GM12878 (cell line): ENCODE data around the gene MS4A7. TPM values are rescaled to one million over a fixed set of nuclear protein-coding genes. Genes with fewer than 3 reads are reported as not detected.
A peak's percentile ranks its signal among the peaks of the same experiment; 100 is the strongest.

Experiments
- CBX3 ChIP-seq: fragments of 200-600 bp; sonication (generic); IDR thresholded peaks from 2 replicates; pipeline ENCODE4 v1.6.1; 2016; ENCODE audit warnings: low read depth, borderline replicate concordance
- EGR1 ChIP-seq, 2 experiments: IDR thresholded peaks; 1 replicate in 1 of 2; 2 replicates in 1 of 2; pipeline ENCODE4 v1.6.1; 2011 to 2012; ENCODE audit warnings: low read depth in 2 of 2, low read length in 2 of 2, borderline replicate concordance in 1 of 2, mild to moderate bottlenecking in 1 of 2, moderate library complexity in 1 of 2
- EP300 ChIP-seq, 2 experiments: fragments of 150-350 bp in 1 of 2; IDR thresholded peaks; 2 replicates each; pipeline ENCODE4 v1.6.1; 2011 to 2012; ENCODE audit warnings: low read depth in 2 of 2, low read length in 2 of 2, borderline replicate concordance in 1 of 2, improper control_type of control experiment in 1 of 2, inconsistent platforms in 1 of 2; ENCODE audit not compliant: control insufficient read depth in 1 of 2
- ETV6 ChIP-seq, 2 experiments: fragments of 450-650 bp in 1 of 2; IDR thresholded peaks in 1 of 2; conservative IDR thresholded peaks in 1 of 2; 2 replicates each; pipeline ENCODE4 v1.6.1; 2014; ENCODE audit warnings: antibody characterized with exemption in 1 of 2, borderline replicate concordance in 1 of 2, low read depth in 1 of 2, mild to moderate bottlenecking in 1 of 2, moderate library complexity in 1 of 2
- HDGF ChIP-seq: fragments of 450-650 bp; IDR thresholded peaks from 2 replicates; pipeline ENCODE4 v1.6.1; 2016; ENCODE audit warnings: antibody characterized with exemption
- JUNB ChIP-seq: IDR thresholded peaks from 2 replicates; pipeline ENCODE4 v1.6.1; 2016; ENCODE audit warnings: antibody characterized with exemption, mild to moderate bottlenecking
- MEF2A ChIP-seq: IDR thresholded peaks from 2 replicates; pipeline ENCODE4 v1.6.1; 2011; ENCODE audit warnings: low read depth, mild to moderate bottlenecking, low read length, moderate library complexity; ENCODE audit not compliant: insufficient read depth
- NRF1 ChIP-seq: conservative IDR thresholded peaks from 2 replicates; pipeline ENCODE4 v1.6.1; 2011; ENCODE audit warnings: mild to moderate bottlenecking, low read depth, low read length, improper control_type of control experiment
- POU2F2 ChIP-seq: IDR thresholded peaks from 3 replicates; pipeline ENCODE4 v1.6.1; 2011; ENCODE audit warnings: low read depth, mild to moderate bottlenecking, low read length, borderline replicate concordance
- RCOR1 ChIP-seq: conservative IDR thresholded peaks from 2 replicates; pipeline ENCODE4 v1.6.1; 2012; ENCODE audit warnings: low read depth, low read length, improper control_type of control experiment
- ZSCAN29 ChIP-seq: fragments of 450-650 bp; IDR thresholded peaks from 2 replicates; pipeline ENCODE4 v1.6.1; 2017; ENCODE audit warnings: mild to moderate bottlenecking, moderate library complexity
- polyA plus RNA-seq, 11 experiments: library from polyadenylated mRNA; depleted of rRNA in 4 of 11; unstranded in 6 of 11; stranded (reverse) in 5 of 11; fragments of >200 nt; fragmentation: Nextera tagmentation in 4 of 11; fragmentation: Illumina TruSeq in 1 of 11; extraction: Ambion mirVana in 4 of 11; extraction: Trizol in 1 of 11; gene quantifications; 1 replicate in 1 of 11; 2 replicates in 10 of 11; pipeline versions ENCODE4 v1.2.1 to v1.2.3, GENCODE V29; 2011 to 2016; ENCODE audit warnings: inconsistent platforms in 2 of 11, missing spikeins in 2 of 11, low read depth in 1 of 11
- total RNA-seq, 4 experiments: library from RNA; depleted of rRNA in 3 of 4; stranded (reverse); fragments of >200 nt in 3 of 4; fragmentation: Illumina TruSeq in 1 of 4; extraction: Trizol in 1 of 4; gene quantifications; 2 replicates each; pipeline versions ENCODE4 v1.2.1 to v1.2.3, GENCODE V29; 2013 to 2021
- TF ChIP-seq, protein P1 (sequence below): fragments of 450-650 bp; IDR thresholded peaks from 2 replicates; pipeline ENCODE4 v1.6.1; 2017; ENCODE audit warnings: antibody characterized with exemption, mild to moderate bottlenecking, moderate library complexity
- TF ChIP-seq, protein P2 (sequence below): fragments of 450-650 bp; IDR thresholded peaks from 2 replicates; pipeline ENCODE4 v1.6.1; 2017; ENCODE audit warnings: mild to moderate bottlenecking, low read depth, inconsistent platforms; ENCODE audit not compliant: poor library complexity, severe bottlenecking
- TF ChIP-seq, protein P3 (sequence below): IDR thresholded peaks from 2 replicates; pipeline ENCODE4 v1.6.1; 2011; ENCODE audit warnings: low read depth, low read length, improper control_type of control experiment, borderline replicate concordance
- TF ChIP-seq, protein P4 (sequence below): IDR thresholded peaks from 2 replicates; pipeline ENCODE4 v1.6.1; 2011; ENCODE audit warnings: low read depth, mild to moderate bottlenecking, low read length, moderate library complexity, borderline replicate concordance; ENCODE audit errors: extremely low read depth
- TF ChIP-seq, protein P5 (sequence below): fragments of 150-350 bp; IDR thresholded peaks from 2 replicates; pipeline ENCODE4 v1.6.1; 2014; ENCODE audit warnings: mild to moderate bottlenecking, low read depth, low read length
- TF ChIP-seq, protein P6 (sequence below): fragments of 450-650 bp; formaldehyde crosslinking; IDR thresholded peaks from 2 replicates; pipeline ENCODE4 v1.4.0; 2020; ENCODE audit warnings: mild to moderate bottlenecking, moderate library complexity

MS4A7 gene
- total and polyA plus RNA-seq, 10 of the 15 experiments (the other 5 are each of a cell fraction or from before 2014, with no cell fraction given), result 1.7 to 17.0 (median 3.7) TPM

DNA sequence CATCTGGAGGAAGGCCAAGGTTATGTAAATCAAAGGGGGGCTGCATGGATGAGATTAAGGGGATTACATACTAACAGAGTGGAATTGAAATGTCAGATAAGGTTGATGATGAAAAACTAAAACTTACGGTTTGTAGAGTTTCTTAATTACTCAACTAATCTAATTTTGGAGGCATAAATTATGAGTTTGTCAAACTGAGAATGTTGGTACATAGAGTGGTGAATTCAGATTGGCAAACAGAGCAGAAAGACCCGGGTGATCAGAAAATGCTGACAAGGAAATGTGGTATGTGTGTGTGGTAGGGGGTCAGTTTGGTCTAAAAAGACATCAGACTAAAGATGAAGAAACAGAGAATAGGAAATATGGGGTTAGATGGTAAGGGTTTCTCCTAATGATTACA is 40.3 kb upstream of the MS4A7 start (continued):
- TF ChIP-seq, protein P1, sequence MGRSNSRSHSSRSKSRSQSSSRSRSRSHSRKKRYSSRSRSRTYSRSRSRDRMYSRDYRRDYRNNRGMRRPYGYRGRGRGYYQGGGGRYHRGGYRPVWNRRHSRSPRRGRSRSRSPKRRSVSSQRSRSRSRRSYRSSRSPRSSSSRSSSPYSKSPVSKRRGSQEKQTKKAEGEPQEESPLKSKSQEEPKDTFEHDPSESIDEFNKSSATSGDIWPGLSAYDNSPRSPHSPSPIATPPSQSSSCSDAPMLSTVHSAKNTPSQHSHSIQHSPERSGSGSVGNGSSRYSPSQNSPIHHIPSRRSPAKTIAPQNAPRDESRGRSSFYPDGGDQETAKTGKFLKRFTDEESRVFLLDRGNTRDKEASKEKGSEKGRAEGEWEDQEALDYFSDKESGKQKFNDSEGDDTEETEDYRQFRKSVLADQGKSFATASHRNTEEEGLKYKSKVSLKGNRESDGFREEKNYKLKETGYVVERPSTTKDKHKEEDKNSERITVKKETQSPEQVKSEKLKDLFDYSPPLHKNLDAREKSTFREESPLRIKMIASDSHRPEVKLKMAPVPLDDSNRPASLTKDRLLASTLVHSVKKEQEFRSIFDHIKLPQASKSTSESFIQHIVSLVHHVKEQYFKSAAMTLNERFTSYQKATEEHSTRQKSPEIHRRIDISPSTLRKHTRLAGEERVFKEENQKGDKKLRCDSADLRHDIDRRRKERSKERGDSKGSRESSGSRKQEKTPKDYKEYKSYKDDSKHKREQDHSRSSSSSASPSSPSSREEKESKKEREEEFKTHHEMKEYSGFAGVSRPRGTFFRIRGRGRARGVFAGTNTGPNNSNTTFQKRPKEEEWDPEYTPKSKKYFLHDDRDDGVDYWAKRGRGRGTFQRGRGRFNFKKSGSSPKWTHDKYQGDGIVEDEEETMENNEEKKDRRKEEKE, result no peak
- TF ChIP-seq, protein P2, sequence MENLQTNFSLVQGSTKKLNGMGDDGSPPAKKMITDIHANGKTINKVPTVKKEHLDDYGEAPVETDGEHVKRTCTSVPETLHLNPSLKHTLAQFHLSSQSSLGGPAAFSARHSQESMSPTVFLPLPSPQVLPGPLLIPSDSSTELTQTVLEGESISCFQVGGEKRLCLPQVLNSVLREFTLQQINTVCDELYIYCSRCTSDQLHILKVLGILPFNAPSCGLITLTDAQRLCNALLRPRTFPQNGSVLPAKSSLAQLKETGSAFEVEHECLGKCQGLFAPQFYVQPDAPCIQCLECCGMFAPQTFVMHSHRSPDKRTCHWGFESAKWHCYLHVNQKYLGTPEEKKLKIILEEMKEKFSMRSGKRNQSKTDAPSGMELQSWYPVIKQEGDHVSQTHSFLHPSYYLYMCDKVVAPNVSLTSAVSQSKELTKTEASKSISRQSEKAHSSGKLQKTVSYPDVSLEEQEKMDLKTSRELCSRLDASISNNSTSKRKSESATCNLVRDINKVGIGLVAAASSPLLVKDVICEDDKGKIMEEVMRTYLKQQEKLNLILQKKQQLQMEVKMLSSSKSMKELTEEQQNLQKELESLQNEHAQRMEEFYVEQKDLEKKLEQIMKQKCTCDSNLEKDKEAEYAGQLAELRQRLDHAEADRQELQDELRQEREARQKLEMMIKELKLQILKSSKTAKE, result no peak
- TF ChIP-seq, protein P3, sequence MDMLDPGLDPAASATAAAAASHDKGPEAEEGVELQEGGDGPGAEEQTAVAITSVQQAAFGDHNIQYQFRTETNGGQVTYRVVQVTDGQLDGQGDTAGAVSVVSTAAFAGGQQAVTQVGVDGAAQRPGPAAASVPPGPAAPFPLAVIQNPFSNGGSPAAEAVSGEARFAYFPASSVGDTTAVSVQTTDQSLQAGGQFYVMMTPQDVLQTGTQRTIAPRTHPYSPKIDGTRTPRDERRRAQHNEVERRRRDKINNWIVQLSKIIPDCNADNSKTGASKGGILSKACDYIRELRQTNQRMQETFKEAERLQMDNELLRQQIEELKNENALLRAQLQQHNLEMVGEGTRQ, result no peak
- TF ChIP-seq, protein P4, sequence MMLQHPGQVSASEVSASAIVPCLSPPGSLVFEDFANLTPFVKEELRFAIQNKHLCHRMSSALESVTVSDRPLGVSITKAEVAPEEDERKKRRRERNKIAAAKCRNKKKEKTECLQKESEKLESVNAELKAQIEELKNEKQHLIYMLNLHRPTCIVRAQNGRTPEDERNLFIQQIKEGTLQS, result no peak
- peak; percentile 32 to 51; a peak in 1 of 4 replicates for TF ChIP-seq EP300 (IDR thresholded peaks at IDR 0.05; ENCODE audit: borderline replicate concordance in 1 of 2, control insufficient read depth in 1 of 2, low read depth in 2 of 2, low read length in 2 of 2)
- TF ChIP-seq HDGF, result no peak
- TF ChIP-seq, protein P5, sequence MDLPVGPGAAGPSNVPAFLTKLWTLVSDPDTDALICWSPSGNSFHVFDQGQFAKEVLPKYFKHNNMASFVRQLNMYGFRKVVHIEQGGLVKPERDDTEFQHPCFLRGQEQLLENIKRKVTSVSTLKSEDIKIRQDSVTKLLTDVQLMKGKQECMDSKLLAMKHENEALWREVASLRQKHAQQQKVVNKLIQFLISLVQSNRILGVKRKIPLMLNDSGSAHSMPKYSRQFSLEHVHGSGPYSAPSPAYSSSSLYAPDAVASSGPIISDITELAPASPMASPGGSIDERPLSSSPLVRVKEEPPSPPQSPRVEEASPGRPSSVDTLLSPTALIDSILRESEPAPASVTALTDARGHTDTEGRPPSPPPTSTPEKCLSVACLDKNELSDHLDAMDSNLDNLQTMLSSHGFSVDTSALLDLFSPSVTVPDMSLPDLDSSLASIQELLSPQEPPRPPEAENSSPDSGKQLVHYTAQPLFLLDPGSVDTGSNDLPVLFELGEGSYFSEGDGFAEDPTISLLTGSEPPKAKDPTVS, result no peak
- TF ChIP-seq POU2F2, result no peak
- TF ChIP-seq EGR1 (IDR thresholded peaks at IDR 0.05; ENCODE audit: borderline replicate concordance in 1 of 2, low read depth in 2 of 2, low read length in 2 of 2), result no peak
- TF ChIP-seq MEF2A, result peak; percentile 93
- TF ChIP-seq, protein P6, sequence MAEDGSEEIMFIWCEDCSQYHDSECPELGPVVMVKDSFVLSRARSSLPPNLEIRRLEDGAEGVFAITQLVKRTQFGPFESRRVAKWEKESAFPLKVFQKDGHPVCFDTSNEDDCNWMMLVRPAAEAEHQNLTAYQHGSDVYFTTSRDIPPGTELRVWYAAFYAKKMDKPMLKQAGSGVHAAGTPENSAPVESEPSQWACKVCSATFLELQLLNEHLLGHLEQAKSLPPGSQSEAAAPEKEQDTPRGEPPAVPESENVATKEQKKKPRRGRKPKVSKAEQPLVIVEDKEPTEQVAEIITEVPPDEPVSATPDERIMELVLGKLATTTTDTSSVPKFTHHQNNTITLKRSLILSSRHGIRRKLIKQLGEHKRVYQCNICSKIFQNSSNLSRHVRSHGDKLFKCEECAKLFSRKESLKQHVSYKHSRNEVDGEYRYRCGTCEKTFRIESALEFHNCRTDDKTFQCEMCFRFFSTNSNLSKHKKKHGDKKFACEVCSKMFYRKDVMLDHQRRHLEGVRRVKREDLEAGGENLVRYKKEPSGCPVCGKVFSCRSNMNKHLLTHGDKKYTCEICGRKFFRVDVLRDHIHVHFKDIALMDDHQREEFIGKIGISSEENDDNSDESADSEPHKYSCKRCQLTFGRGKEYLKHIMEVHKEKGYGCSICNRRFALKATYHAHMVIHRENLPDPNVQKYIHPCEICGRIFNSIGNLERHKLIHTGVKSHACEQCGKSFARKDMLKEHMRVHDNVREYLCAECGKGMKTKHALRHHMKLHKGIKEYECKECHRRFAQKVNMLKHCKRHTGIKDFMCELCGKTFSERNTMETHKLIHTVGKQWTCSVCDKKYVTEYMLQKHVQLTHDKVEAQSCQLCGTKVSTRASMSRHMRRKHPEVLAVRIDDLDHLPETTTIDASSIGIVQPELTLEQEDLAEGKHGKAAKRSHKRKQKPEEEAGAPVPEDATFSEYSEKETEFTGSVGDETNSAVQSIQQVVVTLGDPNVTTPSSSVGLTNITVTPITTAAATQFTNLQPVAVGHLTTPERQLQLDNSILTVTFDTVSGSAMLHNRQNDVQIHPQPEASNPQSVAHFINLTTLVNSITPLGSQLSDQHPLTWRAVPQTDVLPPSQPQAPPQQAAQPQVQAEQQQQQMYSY (CRISPR knock-in tag), result no peak
- TF ChIP-seq ETV6 (conservative IDR thresholded peaks at IDR 0.05 in 1 of 2, IDR thresholded peaks at IDR 0.05 in 1 of 2; ENCODE audit: borderline replicate concordance in 1 of 2, low read depth in 1 of 2), result peak in 1 of 2 experiments; percentile 19; a peak in 1 of 4 replicates
- TF ChIP-seq ZSCAN29, result no peak
- TF ChIP-seq RCOR1, result no peak
- TF ChIP-seq NRF1, result no peak
- TF ChIP-seq JUNB, result peak; percentile 82
- no peak for TF ChIP-seq CBX3
